Fibroblast of villous mesenchyme (primary cell): Measurements from ENCODE around the gene ZNF784. TPM values are rescaled to one million over a fixed set of nuclear protein-coding genes. Genes with fewer than 3 reads are reported as not detected.

ENCODE experiments used
- DNase-seq: peaks from one replicate; pipeline ENCODE4 v3.0.0-alpha.2; 2010; ENCODE audit warnings: low read depth
- H3K4me3 ChIP-seq: 2 replicates; pipeline ENCODE4 v1.5.1; 2011; ENCODE audit warnings: low read depth, mild to moderate bottlenecking, low read length
- CTCF ChIP-seq: IDR thresholded peaks from 2 replicates; pipeline ENCODE4 v1.5.1; 2012; ENCODE audit warnings: low read depth, mild to moderate bottlenecking, low read length; ENCODE audit not compliant: insufficient read depth
- total RNA-seq: library from RNA; depleted of rRNA; stranded (reverse); fragments of >200 nt; gene quantifications from 2 replicates; pipeline ENCODE4 v1.2.3, GENCODE V29; 2012

Gene ZNF784
- total RNA-seq, 1 donor, result 5.6 TPM

DNA sequence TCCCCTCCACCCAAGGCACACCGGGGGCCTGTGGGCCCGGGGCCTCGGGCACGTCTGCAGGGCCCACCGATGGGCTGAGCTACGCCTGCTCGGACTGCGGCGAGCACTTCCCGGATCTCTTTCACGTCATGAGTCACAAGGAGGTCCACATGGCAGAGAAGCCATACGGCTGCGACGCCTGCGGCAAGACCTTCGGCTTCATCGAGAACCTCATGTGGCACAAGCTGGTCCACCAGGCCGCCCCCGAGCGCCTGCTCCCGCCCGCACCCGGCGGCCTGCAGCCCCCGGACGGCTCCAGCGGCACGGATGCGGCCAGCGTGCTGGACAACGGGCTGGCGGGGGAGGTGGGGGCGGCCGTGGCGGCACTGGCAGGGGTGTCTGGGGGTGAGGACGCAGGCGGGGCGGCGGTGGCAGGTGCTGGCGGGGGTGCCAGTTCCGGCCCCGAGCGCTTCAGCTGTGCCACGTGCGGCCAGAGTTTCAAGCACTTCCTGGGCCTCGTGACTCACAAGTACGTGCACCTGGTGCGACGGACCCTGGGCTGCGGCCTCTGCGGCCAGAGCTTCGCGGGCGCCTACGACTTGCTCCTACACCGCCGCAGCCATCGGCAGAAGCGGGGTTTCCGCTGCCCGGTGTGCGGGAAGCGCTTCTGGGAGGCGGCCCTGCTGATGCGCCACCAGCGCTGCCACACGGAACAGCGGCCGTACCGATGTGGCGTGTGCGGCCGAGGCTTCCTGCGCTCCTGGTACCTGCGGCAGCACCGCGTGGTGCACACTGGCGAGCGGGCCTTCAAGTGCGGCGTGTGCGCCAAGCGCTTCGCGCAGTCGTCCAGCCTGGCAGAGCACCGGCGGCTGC lies 8.6 kb downstream of the ZNF784 start:
- no peak for TF ChIP-seq CTCF
- H3K4me3 ChIP-seq, result no peak overlapping the region
- DNase-seq, result no peak

- no peak for TF ChIP-seq CTCF
- DNase-seq, result no peak
- H3K4me3 ChIP-seq, result no peak overlapping the region
Measured at GRCh38 chr19:55614711-55615542, 9.4 kb downstream of the ZNF784 start.

- no peak for TF ChIP-seq CTCF
- no peak overlapping the region for H3K4me3 ChIP-seq
Measured at GRCh38 chr19:55613930-55614710, 10.2 kb downstream of the ZNF784 start.

DNA sequence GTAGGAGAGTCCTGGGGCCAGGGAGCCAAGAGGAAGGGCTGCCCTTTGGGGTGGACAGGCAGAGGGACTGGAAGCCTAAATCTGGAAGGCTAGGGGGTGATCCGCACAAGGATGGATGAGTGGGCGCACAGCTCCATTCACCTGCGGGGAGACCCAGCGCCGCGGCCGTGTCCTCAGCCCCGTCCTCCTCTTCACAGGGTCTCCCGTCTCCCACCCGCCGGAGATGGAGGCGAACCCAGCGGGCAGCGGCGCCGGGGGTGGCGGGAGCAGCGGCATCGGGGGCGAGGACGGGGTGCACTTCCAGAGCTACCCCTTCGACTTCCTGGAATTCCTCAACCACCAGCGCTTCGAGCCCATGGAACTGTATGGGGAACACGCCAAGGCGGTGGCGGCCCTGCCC lies 11.0 kb downstream of the ZNF784 start:
- TF ChIP-seq CTCF, result no peak
- H3K4me3 ChIP-seq, result no peak overlapping the region
- DNase-seq, result no peak

More at GRCh38 chr19:55613930-55614710, 10.2 kb downstream of the ZNF784 start:
- DNase-seq, result no peak

GRCh38 chr19:55611983-55612645 lies 12.3 kb downstream of the ZNF784 start:
- no peak overlapping the region for H3K4me3 ChIP-seq
- no peak for DNase-seq
- TF ChIP-seq CTCF, result no peak
